ENCODE results near the gene ZFYVE27. TPM values are rescaled to one million over a fixed set of nuclear protein-coding genes. Genes with fewer than 3 reads are reported as not detected.

Gene ZFYVE27, protein sequence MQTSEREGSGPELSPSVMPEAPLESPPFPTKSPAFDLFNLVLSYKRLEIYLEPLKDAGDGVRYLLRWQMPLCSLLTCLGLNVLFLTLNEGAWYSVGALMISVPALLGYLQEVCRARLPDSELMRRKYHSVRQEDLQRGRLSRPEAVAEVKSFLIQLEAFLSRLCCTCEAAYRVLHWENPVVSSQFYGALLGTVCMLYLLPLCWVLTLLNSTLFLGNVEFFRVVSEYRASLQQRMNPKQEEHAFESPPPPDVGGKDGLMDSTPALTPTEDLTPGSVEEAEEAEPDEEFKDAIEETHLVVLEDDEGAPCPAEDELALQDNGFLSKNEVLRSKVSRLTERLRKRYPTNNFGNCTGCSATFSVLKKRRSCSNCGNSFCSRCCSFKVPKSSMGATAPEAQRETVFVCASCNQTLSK
- 8.7 and 13.5 TPM in 2 replicates for total RNA-seq

DNA sequence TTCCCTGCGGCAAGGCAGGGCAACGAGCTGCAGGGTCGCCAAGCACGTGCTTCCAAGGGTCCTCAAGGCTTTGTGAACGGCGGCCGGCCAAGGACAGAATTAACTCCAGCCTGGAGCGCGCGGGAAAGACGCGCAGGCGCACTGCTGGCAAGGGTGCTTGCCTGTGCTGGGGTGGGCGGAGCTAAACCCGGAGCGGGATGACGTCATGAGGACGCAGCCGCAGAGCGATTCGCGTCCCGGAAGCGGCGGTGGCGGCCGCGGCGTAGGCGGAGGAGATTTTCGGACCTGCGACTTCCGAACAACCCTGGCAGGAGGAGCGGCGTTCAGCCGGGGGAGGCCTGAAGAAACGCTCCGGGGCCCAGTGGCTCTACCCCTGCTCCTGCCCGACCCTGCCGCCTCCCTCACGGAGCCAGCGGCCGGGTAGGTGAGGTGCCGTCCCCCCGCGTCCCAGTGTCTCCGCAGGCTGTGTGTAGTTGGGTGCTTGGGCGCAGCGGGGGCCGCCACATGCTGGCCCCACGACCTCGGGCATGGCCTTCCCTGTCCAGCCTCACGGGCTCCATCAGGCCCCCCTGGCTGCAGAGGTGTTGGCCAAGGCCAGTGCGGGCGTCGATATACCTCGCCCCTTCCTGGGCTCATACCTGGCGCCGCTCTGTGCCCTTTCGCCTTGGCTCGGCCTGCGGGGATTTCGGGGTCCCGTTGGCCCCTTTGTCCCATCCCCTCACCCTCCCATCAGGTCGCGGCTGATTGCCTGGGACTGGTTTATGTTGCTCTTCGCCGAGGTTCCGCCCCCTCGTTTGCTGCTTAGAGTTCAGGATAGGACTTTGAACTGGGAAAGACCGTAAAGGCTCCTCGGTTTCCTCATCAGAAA, at the start of gene ZFYVE27:
ZFYVE27 (plus strand) TSS at position 227 of the 868 bp plus-strand sequence. CDS start 1,350 bp downstream, outside the sequence.

GRCh38 chr10:97713339-97713825, 23.5 kb upstream of the ZFYVE27 start, which contains the start of gene MARVELD1:
MARVELD1 (plus strand) TSS chr10:97713730; CDS start chr10:97713877, 147 bp downstream.

GRCh38 chr10:97771913-97772823, 35.2 kb downstream of the ZFYVE27 start, which contains the start of gene SFRP5:
SFRP5 (minus strand) TSS chr10:97771999; CDS start chr10:97771833, 166 bp downstream.

Other genes with a start within 250 kb of the ZFYVE27 start
- gene MMS19, start 238.7 kb upstream of the ZFYVE27 start, total RNA-seq = 97.8 and 116 TPM in 2 replicates
- 25.9 and 29.1 TPM in 2 replicates for gene UBTD1, start 238.2 kb upstream of the ZFYVE27 start, total RNA-seq
- gene ANKRD2, start 164.3 kb upstream of the ZFYVE27 start, total RNA-seq = 0.29 TPM in 1 of 2 replicates, not detected in the other
- under 0.01 and 2.1 TPM in 2 replicates for gene HOGA1, start 152.7 kb upstream of the ZFYVE27 start, total RNA-seq
- gene C10orf62, start 147.4 kb upstream of the ZFYVE27 start, total RNA-seq = not detected in 2 replicates
- 7.8 and 18.4 TPM in 2 replicates for gene MORN4, start 103.6 kb upstream of the ZFYVE27 start, total RNA-seq
- gene PI4K2A, start 96.5 kb upstream of the ZFYVE27 start, total RNA-seq = 32.0 and 33.5 TPM in 2 replicates
- 28.3 and 28.4 TPM in 2 replicates for gene AVPI1, start 49.9 kb upstream of the ZFYVE27 start, total RNA-seq
- gene MARVELD1, start 23.4 kb upstream of the ZFYVE27 start, total RNA-seq = 55.3 and 63.4 TPM in 2 replicates
- not detected in 2 replicates for gene SFRP5, start 34.9 kb downstream of the ZFYVE27 start, total RNA-seq
- not detected in 2 replicates for gene GOLGA7B, start 112.7 kb downstream of the ZFYVE27 start, total RNA-seq